Activated effector memory CD4-positive, alpha-beta T cell treated with anti-CD3 and anti-CD28 coated beads, Interleukin-2, amount 50 U/mL, for 16 hours (primary cell): Measurements from ENCODE around the gene VAV3.
"Not testable (repeated sequence)": the region's sequence is repeated elsewhere in the genome, so short reads cannot be mapped to it uniquely, and the experiment has no call there.

Source experiments
- DNase-seq: peaks from one replicate; pipeline ENCODE4 v3.0.0-alpha.2; 2020

The VAV3 gene

GRCh38 chr1:107935396-107936064 is 29.4 kb downstream of the VAV3 start:
- peak; percentile 69 for DNase-seq

- DNase-seq: no peak
Observed at GRCh38 chr1:107934578-107934977, 30.4 kb downstream of the VAV3 start.

- DNase-seq: no peak
Observed at GRCh38 chr1:107933736-107934135, 31.2 kb downstream of the VAV3 start.

- no peak for DNase-seq
Observed at GRCh38 chr1:107930292-107930691, 34.7 kb downstream of the VAV3 start.

GRCh38 chr1:107927820-107928219 is 37.2 kb downstream of the VAV3 start:
- DNase-seq: no peak

GRCh38 chr1:107926436-107927080 is 38.4 kb downstream of the VAV3 start:
- no peak for DNase-seq

GRCh38 chr1:107925565-107925964 is 39.4 kb downstream of the VAV3 start:
- no peak for DNase-seq

- no peak for DNase-seq
Observed at GRCh38 chr1:107920999-107921398, 44.0 kb downstream of the VAV3 start.

GRCh38 chr1:107920561-107920960 is 44.4 kb downstream of the VAV3 start:
- DNase-seq: no peak

GRCh38 chr1:107919953-107920352 is 45.0 kb downstream of the VAV3 start:
- no peak for DNase-seq

- no peak for DNase-seq
Observed at GRCh38 chr1:107914119-107914765, 50.7 kb downstream of the VAV3 start.

GRCh38 chr1:107912656-107913055 is 52.3 kb downstream of the VAV3 start:
- no peak for DNase-seq

GRCh38 chr1:107900090-107900945 is 64.7 kb downstream of the VAV3 start:
- DNase-seq: no peak

GRCh38 chr1:107899655-107900054 is 65.3 kb downstream of the VAV3 start:
- DNase-seq: no peak

GRCh38 chr1:107897438-107898345 is 67.3 kb downstream of the VAV3 start:
- no peak for DNase-seq

GRCh38 chr1:107896936-107897335 is 68.0 kb downstream of the VAV3 start:
- DNase-seq: no peak

GRCh38 chr1:107896401-107896800 is 68.6 kb downstream of the VAV3 start:
- DNase-seq: no peak

- DNase-seq: no peak
Observed at GRCh38 chr1:107895403-107896191, 69.4 kb downstream of the VAV3 start.

GRCh38 chr1:107894605-107895004 is 70.4 kb downstream of the VAV3 start:
- DNase-seq: no peak

GRCh38 chr1:107893350-107893749 is 71.6 kb downstream of the VAV3 start:
- not testable (repeated sequence) for DNase-seq

GRCh38 chr1:107889524-107889923 is 75.5 kb downstream of the VAV3 start:
- DNase-seq: no peak
